Cardiac atrium fibroblast (primary cell): Measurements from ENCODE around the gene SLC30A10. TPM values are rescaled to one million over a fixed set of nuclear protein-coding genes. Genes with fewer than 3 reads are reported as not detected.

Experiments used
- total RNA-seq: library from RNA; depleted of rRNA; stranded (reverse); fragments of >200 nt; gene quantifications from 2 replicates; pipeline ENCODE4 v1.2.3, GENCODE V29; 2015

SLC30A10 gene
- not detected in 2 replicates for total RNA-seq

DNA sequence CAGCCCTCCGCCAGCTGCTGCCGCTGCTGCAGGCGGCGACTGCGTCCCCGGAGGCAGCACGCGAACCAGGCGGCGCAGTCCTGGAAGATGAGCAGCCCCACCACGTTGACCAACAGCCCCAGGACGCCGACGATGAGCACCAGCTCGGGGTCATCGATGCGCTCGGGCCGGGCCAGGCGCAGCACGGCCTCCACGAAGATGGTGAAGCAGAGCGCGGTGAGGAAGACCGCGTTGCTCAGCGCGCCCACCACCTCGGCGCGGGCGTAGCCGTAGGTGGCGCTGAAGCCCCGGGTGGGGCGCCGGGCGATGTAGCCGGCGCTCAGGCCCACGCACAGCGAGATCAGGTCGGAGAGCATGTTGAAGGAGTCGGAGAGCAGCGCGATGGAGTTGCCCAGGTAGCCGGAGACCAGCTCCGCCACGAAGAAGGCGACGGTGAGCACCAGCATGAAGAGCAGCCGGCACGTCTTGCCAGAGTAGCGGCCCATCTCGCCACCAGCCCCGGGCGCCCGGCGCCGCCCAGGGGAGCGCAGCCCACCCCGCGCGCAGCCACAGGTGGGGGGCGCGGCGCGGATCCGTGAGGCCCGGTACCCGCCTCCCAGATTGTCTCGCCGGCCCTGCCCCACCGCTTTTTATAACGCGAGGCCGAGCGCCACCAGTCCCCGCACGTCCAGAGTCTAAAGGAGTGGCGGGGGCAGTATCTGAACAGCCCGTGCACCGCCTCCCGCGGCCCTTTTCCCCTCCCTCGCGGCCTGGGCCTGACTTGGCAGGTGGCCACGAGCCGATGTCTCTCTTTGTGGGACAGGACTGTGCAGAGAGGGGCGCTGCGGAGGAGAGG lies at the start of gene SLC30A10:
TSS of gene SLC30A10 (minus strand) at position 602 of the 835 bp plus-strand sequence. CDS start at position 485, 117 bp downstream.

Other genes with a start within 250 kb of the SLC30A10 start
- gene EPRS1, start 117.9 kb upstream of the SLC30A10 start, total RNA-seq: 84.8 and 87.0 TPM in 2 replicates
- 22.6 and 25.4 TPM in 2 replicates for gene BPNT1, start 161.2 kb upstream of the SLC30A10 start, total RNA-seq
- gene IARS2, start 165.6 kb upstream of the SLC30A10 start, total RNA-seq: 67.0 and 71.6 TPM in 2 replicates